ENCODE data around the gene NR2C2. TPM values are rescaled to one million over a fixed set of nuclear protein-coding genes. Genes with fewer than 3 reads are reported as not detected.

The NR2C2 gene
- polyA plus RNA-seq, 1 donor (not counting 4 experiments of a cell fraction or from before 2014, with no cell fraction given): 9.4 TPM

DNA sequence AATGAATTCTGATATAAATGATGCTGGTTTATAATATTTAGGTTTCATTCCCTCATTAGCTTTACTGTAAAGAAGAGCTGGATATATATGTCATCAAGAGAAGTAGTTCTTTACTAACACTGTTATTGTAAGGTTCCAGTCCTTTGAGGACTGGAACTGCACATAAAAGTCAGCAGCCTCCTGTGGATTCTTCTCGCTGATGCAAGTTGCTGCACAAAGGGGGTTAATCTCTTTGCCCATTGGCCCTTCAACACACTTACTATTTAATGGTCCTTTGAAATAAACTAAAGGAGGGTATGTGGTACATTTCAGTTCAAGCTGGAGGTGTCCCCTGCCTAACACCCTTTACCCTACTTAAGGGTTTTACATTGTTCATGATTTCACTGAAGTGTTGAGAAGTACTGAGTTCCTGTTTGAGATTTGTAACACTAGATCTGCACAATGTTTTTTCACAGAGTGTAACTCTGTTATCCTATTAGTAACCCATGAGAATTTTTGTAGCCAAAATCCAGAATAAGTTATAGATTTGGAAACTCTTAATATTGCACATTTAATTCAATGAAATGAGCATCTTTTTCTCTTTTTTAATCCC is 43.9 kb downstream of the NR2C2 start:
- Histone ChIP-seq H3K4me2 (ENCODE audit: control insufficient read depth, extremely low read depth, insufficient read depth, low read depth, low read length) (no peak overlapping the region), H3K4me3 (ENCODE audit: control insufficient read depth in 2 of 3, extremely low read depth in 1 of 3, insufficient read depth in 2 of 3, low read depth in 1 of 3, low read length in 3 of 3) (no peak overlapping the region), H3K9me1 (ENCODE audit: control insufficient read depth, extremely low read depth, insufficient read depth, low read length) (no peaks in the 10 kb centered on the region), H3K79me2 (ENCODE audit: control insufficient read depth, insufficient read depth, low read length) (peaks cover 8% of the 10 kb centered on the region), H2AFZ (ENCODE audit: control insufficient read depth, low read length) (no peak overlapping the region), H3K9ac (ENCODE audit: control insufficient read depth, extremely low read depth, insufficient read depth, low read length) (no peak overlapping the region), H4K20me1 (ENCODE audit: control insufficient read depth, extremely low read depth, insufficient read depth, low read length) (no peaks in the 10 kb centered on the region), H3K9me3 (ENCODE audit: control insufficient read depth, low read depth, low read length) (no peaks in the 10 kb centered on the region), H3K27me3 (ENCODE audit: control insufficient read depth, extremely low read depth, insufficient read depth, low read length) (no peaks in the 10 kb centered on the region), H3K27ac (ENCODE audit: control insufficient read depth, insufficient read depth, low read length) (no peak overlapping the region), H3K4me1 (ENCODE audit: control insufficient read depth, extremely low read depth, insufficient read depth, low read length) (peaks cover 4% of the 10 kb centered on the region), H3K36me3 (ENCODE audit: control insufficient read depth in 2 of 2, extremely low read depth in 1 of 2, insufficient read depth in 2 of 2, low read length in 2 of 2) (no peaks in the 10 kb centered on the region)
- no peak for TF ChIP-seq EZH2 (IDR thresholded peaks at IDR 0.05; ENCODE audit: low read length)
- TF ChIP-seq, protein P1, sequence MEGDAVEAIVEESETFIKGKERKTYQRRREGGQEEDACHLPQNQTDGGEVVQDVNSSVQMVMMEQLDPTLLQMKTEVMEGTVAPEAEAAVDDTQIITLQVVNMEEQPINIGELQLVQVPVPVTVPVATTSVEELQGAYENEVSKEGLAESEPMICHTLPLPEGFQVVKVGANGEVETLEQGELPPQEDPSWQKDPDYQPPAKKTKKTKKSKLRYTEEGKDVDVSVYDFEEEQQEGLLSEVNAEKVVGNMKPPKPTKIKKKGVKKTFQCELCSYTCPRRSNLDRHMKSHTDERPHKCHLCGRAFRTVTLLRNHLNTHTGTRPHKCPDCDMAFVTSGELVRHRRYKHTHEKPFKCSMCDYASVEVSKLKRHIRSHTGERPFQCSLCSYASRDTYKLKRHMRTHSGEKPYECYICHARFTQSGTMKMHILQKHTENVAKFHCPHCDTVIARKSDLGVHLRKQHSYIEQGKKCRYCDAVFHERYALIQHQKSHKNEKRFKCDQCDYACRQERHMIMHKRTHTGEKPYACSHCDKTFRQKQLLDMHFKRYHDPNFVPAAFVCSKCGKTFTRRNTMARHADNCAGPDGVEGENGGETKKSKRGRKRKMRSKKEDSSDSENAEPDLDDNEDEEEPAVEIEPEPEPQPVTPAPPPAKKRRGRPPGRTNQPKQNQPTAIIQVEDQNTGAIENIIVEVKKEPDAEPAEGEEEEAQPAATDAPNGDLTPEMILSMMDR (optimal IDR thresholded peaks at IDR 0.05 in 1 of 3, IDR thresholded peaks at IDR 0.05 in 1 of 3, conservative IDR thresholded peaks at IDR 0.05 in 1 of 3; ENCODE audit: extremely low read depth in 1 of 3, insufficient read depth in 2 of 3, low read length in 3 of 3): no peak
- dilution Hi-C loops (cut with MboI; ENCODE audit: extremely low pct_ligation_motif_present, low sequenced_read_pairs): no loop called here
- no peak for FAIRE-seq
- no peak for DNase-seq (ENCODE audit: low read depth, low spot score)

DNA sequence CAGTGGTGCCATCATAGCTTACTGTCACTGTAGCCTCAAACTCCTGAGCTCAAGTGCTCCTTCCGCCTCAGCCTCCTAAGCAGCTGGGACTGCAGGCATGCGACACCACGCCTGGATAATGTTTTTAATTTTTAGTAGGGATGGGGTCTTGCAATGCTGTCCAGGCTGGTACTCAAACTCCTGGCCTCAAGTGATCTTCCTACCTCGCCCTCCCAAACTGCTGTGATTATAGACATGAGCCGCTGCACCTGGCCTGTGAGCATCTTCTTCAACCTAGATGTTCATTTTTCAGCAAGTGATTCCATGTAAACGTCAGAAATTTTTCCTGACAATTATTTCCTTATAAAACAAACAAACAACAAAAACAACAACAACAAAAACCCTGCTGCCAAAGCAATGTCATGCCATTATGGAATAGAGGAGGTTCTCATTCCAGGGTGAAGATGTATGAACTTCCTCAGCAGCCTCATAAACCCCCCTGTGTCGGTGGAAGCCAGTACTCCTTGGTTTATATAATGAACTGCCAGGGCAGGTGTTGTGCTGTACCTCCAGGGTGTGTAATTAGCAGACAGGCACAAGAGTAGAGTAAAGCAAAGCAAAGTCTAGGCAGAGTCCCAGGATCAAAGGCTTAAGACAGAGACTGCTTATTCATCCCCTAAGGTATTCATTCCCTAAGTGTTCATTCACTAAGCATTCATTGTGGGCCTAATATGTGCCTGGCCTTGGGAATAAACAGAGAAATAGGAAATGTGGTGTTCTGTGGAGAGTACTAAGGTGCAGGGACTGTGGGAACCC is 44.6 kb downstream of the NR2C2 start:
- dilution Hi-C loops (cut with MboI; ENCODE audit: extremely low pct_ligation_motif_present, low sequenced_read_pairs): no loop called here
- TF ChIP-seq, protein P1 (optimal IDR thresholded peaks at IDR 0.05 in 1 of 3, IDR thresholded peaks at IDR 0.05 in 1 of 3, conservative IDR thresholded peaks at IDR 0.05 in 1 of 3; ENCODE audit: extremely low read depth in 1 of 3, insufficient read depth in 2 of 3, low read length in 3 of 3): no peak
- TF ChIP-seq EZH2 (IDR thresholded peaks at IDR 0.05; ENCODE audit: low read length): no peak
- Histone ChIP-seq H3K9ac (ENCODE audit: control insufficient read depth, extremely low read depth, insufficient read depth, low read length) (no peak overlapping the region), H3K9me1 (ENCODE audit: control insufficient read depth, extremely low read depth, insufficient read depth, low read length) (no peaks in the 10 kb centered on the region), H3K4me3 (ENCODE audit: control insufficient read depth in 2 of 3, extremely low read depth in 1 of 3, insufficient read depth in 2 of 3, low read depth in 1 of 3, low read length in 3 of 3) (no peak overlapping the region), H3K9me3 (ENCODE audit: control insufficient read depth, low read depth, low read length) (no peaks in the 10 kb centered on the region), H4K20me1 (ENCODE audit: control insufficient read depth, extremely low read depth, insufficient read depth, low read length) (no peaks in the 10 kb centered on the region), H2AFZ (ENCODE audit: control insufficient read depth, low read length) (no peak overlapping the region), H3K4me1 (ENCODE audit: control insufficient read depth, extremely low read depth, insufficient read depth, low read length) (peaks cover 4% of the 10 kb centered on the region), H3K27me3 (ENCODE audit: control insufficient read depth, extremely low read depth, insufficient read depth, low read length) (no peaks in the 10 kb centered on the region), H3K27ac (ENCODE audit: control insufficient read depth, insufficient read depth, low read length) (no peak overlapping the region), H3K4me2 (ENCODE audit: control insufficient read depth, extremely low read depth, insufficient read depth, low read depth, low read length) (no peak overlapping the region), H3K79me2 (ENCODE audit: control insufficient read depth, insufficient read depth, low read length) (peaks cover 7% of the 10 kb centered on the region), H3K36me3 (ENCODE audit: control insufficient read depth in 2 of 2, extremely low read depth in 1 of 2, insufficient read depth in 2 of 2, low read length in 2 of 2) (no peaks in the 10 kb centered on the region)
- DNase-seq (ENCODE audit: low read depth, low spot score) (no peak), FAIRE-seq (no peak)

Data from keratinocyte (primary cell).